Trophoblast cell (in vitro differentiated cells and primary cell): Measurements from ENCODE around the gene CTNNA1.
A peak's percentile ranks its signal among the peaks of the same experiment; 100 is the strongest.

Experiments used
- DNase-seq, 2 donors: peaks; one replicate each; pipeline ENCODE4 v3.0.0-alpha.2; 2016
- H2AFZ ChIP-seq: 2 replicates; pipeline ENCODE4 v1.6.1; 2013; ENCODE audit warnings: low read length, moderate library complexity, mild to moderate bottlenecking; ENCODE audit not compliant: insufficient read depth, poor library complexity
- H2AK5ac ChIP-seq: 2 replicates; pipeline ENCODE4 v1.6.1; 2013; ENCODE audit warnings: mild to moderate bottlenecking, low read length
- H2BK120ac ChIP-seq: 2 replicates; pipeline ENCODE4 v1.6.1; 2013; ENCODE audit warnings: low read length, mild to moderate bottlenecking, moderate library complexity; ENCODE audit not compliant: insufficient read depth, poor library complexity
- H2BK12ac ChIP-seq: 2 replicates; pipeline ENCODE4 v1.6.1; 2013; ENCODE audit warnings: mild to moderate bottlenecking, low read length, moderate library complexity
- H2BK5ac ChIP-seq: 2 replicates; pipeline ENCODE4 v1.6.1; 2013; ENCODE audit warnings: low read length, low read depth, moderate library complexity, mild to moderate bottlenecking; ENCODE audit not compliant: poor library complexity
- H3K14ac ChIP-seq: 2 replicates; pipeline ENCODE4 v1.6.1; 2013; ENCODE audit warnings: mild to moderate bottlenecking, low read length
- H3K18ac ChIP-seq: 2 replicates; pipeline ENCODE4 v1.6.1; 2013; ENCODE audit warnings: mild to moderate bottlenecking, low read length
- H3K23ac ChIP-seq: 2 replicates; pipeline ENCODE4 v1.6.1; 2013; ENCODE audit warnings: low read length
- H3K27ac ChIP-seq: 2 replicates; pipeline ENCODE4 v1.5.1; 2013; ENCODE audit warnings: low read depth, mild to moderate bottlenecking, inconsistent platforms, low read length, moderate library complexity
- H3K27me3 ChIP-seq: 2 replicates; pipeline ENCODE4 v1.6.1; 2013; ENCODE audit warnings: inconsistent platforms, mild to moderate bottlenecking, low read length, moderate library complexity; ENCODE audit not compliant: insufficient read depth
- H3K36me3 ChIP-seq, 2 experiments: 1 replicate in 1 of 2; 2 replicates in 1 of 2; pipeline ENCODE4 v1.6.1; 2013; ENCODE audit warnings: low read length in 2 of 2, mild to moderate bottlenecking in 2 of 2, moderate library complexity in 1 of 2; ENCODE audit not compliant: insufficient read depth in 2 of 2, control insufficient read depth in 1 of 2
- H3K4ac ChIP-seq: 2 replicates; pipeline ENCODE4 v1.6.1; 2013; ENCODE audit warnings: low read depth, mild to moderate bottlenecking, low read length, moderate library complexity
- H3K4me1 ChIP-seq, 2 experiments: 1 replicate in 1 of 2; 2 replicates in 1 of 2; pipeline ENCODE4 v1.6.1; 2013; ENCODE audit warnings: low read length in 2 of 2, mild to moderate bottlenecking in 2 of 2, moderate library complexity in 1 of 2; ENCODE audit not compliant: insufficient read depth in 2 of 2, control insufficient read depth in 1 of 2
- H3K4me2 ChIP-seq: 2 replicates; pipeline ENCODE4 v1.6.1; 2013; ENCODE audit warnings: inconsistent platforms, mild to moderate bottlenecking, low read length, moderate library complexity
- H3K4me3 ChIP-seq: 2 replicates; pipeline ENCODE4 v1.5.1; 2013; ENCODE audit warnings: mild to moderate bottlenecking, low read depth, low read length, inconsistent platforms
- H3K79me1 ChIP-seq: one replicate; pipeline ENCODE4 v1.6.1; 2013; ENCODE audit warnings: low read length
- H3K79me2 ChIP-seq: 2 replicates; pipeline ENCODE4 v1.6.1; 2013; ENCODE audit warnings: low read length, mild to moderate bottlenecking; ENCODE audit not compliant: control insufficient read depth, insufficient read depth, poor library complexity
- H3K9ac ChIP-seq: 2 replicates; pipeline ENCODE4 v1.6.1; 2013; ENCODE audit warnings: mild to moderate bottlenecking, low read length
- H3K9me3 ChIP-seq: 2 replicates; pipeline ENCODE4 v1.6.1; 2013; ENCODE audit warnings: low read depth, mild to moderate bottlenecking, control low read depth, inconsistent platforms, low read length; ENCODE audit not compliant: insufficient read depth
- H4K12ac ChIP-seq: 2 replicates; pipeline ENCODE4 v1.6.1; 2013; ENCODE audit warnings: low read depth, mild to moderate bottlenecking, low read length, moderate library complexity
- H4K8ac ChIP-seq: 2 replicates; pipeline ENCODE4 v1.6.1; 2013; ENCODE audit warnings: low read depth, mild to moderate bottlenecking, low read length, moderate library complexity
- H4K91ac ChIP-seq: one replicate; pipeline ENCODE4 v1.6.1; 2013; ENCODE audit warnings: low read depth, mild to moderate bottlenecking, low read length, moderate library complexity
- WGBS: extraction: QIAGEN DNeasy Blood & Tissue Kit; methylation state at CpG from one replicate; pipeline ENCODE4 v1.1.7; 2013; ENCODE audit warnings: missing lambda C conversion rate; ENCODE audit not compliant: insufficient read length, insufficient coverage; ENCODE audit errors: extremely low coverage; 5-methylcytosine and 5-hydroxymethylcytosine counted together

Gene CTNNA1

DNA sequence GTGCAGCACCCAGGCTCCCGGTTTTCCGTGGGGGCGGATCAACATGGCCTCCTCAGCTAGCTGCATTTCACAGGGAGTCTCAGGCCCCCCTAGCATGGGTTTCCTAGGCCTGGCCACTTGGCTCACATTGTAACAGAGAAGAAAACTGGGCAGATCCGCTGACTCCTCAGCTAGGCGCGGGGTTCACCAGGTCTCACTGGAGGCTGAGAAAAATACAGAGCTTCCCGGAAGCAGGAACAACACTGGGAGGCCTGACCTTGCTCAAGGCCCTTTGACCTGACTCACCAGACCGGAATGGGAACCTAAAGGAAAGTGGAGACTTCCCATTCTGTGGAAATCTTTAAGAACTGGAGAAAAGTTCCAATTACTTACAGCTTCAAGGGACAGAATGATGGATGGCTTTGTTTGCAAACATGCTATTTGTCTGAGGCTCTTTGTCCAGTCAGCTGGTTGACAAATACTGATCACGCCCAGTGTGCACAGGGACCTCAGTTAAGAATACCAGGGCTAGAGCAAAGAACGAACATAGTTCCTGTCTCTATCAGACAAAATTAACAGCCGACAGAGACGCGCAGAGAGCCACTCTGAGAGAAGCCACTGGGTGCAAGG, 210.6 kb downstream of the CTNNA1 start:
- Histone ChIP-seq H3K4me3 (no peak overlapping the region), H2BK5ac (peak overlapping the region; percentile 52), H3K9me3 (no peaks in the 10 kb centered on the region), H3K23ac (no peak overlapping the region), H2BK12ac (peak overlapping the region; percentile 73), H3K4ac (no peak overlapping the region), H3K18ac (peak overlapping the region; percentile 38), H2AK5ac (no peak overlapping the region), H3K79me1 (peaks cover 13% of the 10 kb centered on the region), H2AFZ (peak overlapping the region; percentile 47), H4K12ac (peak overlapping the region; percentile 17), H3K27me3 (no peaks in the 10 kb centered on the region), H3K4me1 (peaks cover 12 to 19% of the 10 kb centered on the region in 2 experiments), H3K14ac (no peak overlapping the region), H4K91ac (peak overlapping the region; percentile 48), H3K36me3 (no peaks in the 10 kb centered on the region), H4K8ac (peak overlapping the region; percentile 73), H3K27ac (peak overlapping the region; percentile 68), H3K9ac (no peak overlapping the region), H3K4me2 (peak overlapping the region; percentile 8), H3K79me2 (no peaks in the 10 kb centered on the region), H2BK120ac (peak overlapping the region; percentile 60)
- peak; percentile 71 to 81 for DNase-seq
- no CpG with 5 or more reads among the region's 13 CpGs for WGBS

- peaks cover 12 to 19% of the 10 kb centered on the region in 2 experiments for H3K4me1 ChIP-seq
- no CpG with 5 or more reads among the region's 7 CpGs for WGBS
These were observed 211.5 kb downstream of the CTNNA1 start for GRCh38 chr5:138964647-138965201.

GRCh38 chr5:138965626-138966025, 212.4 kb downstream of the CTNNA1 start:
- H3K36me3 ChIP-seq, result no peaks in the 10 kb centered on the region
- no peak overlapping the region for H3K9ac ChIP-seq
- H2AFZ ChIP-seq, result no peak overlapping the region
- no peak overlapping the region for H2BK12ac ChIP-seq
- no peak overlapping the region for H2AK5ac ChIP-seq
- WGBS, result no CpG with 5 or more reads among the region's 2 CpGs
- peaks cover 12 to 19% of the 10 kb centered on the region in 2 experiments for H3K4me1 ChIP-seq
- no peaks in the 10 kb centered on the region for H3K27me3 ChIP-seq
- H3K27ac ChIP-seq, result no peak overlapping the region
- no peak overlapping the region for H3K18ac ChIP-seq
- no peaks in the 10 kb centered on the region for H3K9me3 ChIP-seq
- H3K23ac ChIP-seq, result no peak overlapping the region
- H3K14ac ChIP-seq, result no peak overlapping the region
- DNase-seq, result no peak
- no peak overlapping the region for H4K8ac ChIP-seq
- H2BK120ac ChIP-seq, result no peak overlapping the region
- no peak overlapping the region for H4K91ac ChIP-seq
- H4K12ac ChIP-seq, result no peak overlapping the region
- no peak overlapping the region for H2BK5ac ChIP-seq
- no peak overlapping the region for H3K4me3 ChIP-seq
- H3K79me2 ChIP-seq, result no peaks in the 10 kb centered on the region
- H3K79me1 ChIP-seq, result peaks cover 13% of the 10 kb centered on the region
- no peak overlapping the region for H3K4ac ChIP-seq
- H3K4me2 ChIP-seq, result no peak overlapping the region

More at GRCh38 chr5:138964647-138965201, 211.5 kb downstream of the CTNNA1 start:
- Histone ChIP-seq H3K36me3 (no peaks in the 10 kb centered on the region), H4K91ac (peak overlapping the region; percentile 41), H3K9me3 (no peaks in the 10 kb centered on the region), H3K23ac (no peak overlapping the region), H3K79me2 (no peaks in the 10 kb centered on the region), H3K9ac (no peak overlapping the region), H4K8ac (peak overlapping the region; percentile 47), H2BK5ac (peak overlapping the region; percentile 28), H3K4me2 (no peak overlapping the region), H3K27me3 (no peaks in the 10 kb centered on the region), H4K12ac (no peak overlapping the region), H2AK5ac (peak overlapping the region; percentile 73), H2BK120ac (no peak overlapping the region), H2AFZ (no peak overlapping the region), H3K14ac (peak overlapping the region; percentile 39), H3K27ac (no peak overlapping the region), H3K79me1 (peaks cover 13% of the 10 kb centered on the region), H2BK12ac (peak overlapping the region; percentile 59), H3K4ac (peak overlapping the region; percentile 64), H3K18ac (peak overlapping the region; percentile 29), H3K4me3 (no peak overlapping the region)
- DNase-seq, result no peak

DNA sequence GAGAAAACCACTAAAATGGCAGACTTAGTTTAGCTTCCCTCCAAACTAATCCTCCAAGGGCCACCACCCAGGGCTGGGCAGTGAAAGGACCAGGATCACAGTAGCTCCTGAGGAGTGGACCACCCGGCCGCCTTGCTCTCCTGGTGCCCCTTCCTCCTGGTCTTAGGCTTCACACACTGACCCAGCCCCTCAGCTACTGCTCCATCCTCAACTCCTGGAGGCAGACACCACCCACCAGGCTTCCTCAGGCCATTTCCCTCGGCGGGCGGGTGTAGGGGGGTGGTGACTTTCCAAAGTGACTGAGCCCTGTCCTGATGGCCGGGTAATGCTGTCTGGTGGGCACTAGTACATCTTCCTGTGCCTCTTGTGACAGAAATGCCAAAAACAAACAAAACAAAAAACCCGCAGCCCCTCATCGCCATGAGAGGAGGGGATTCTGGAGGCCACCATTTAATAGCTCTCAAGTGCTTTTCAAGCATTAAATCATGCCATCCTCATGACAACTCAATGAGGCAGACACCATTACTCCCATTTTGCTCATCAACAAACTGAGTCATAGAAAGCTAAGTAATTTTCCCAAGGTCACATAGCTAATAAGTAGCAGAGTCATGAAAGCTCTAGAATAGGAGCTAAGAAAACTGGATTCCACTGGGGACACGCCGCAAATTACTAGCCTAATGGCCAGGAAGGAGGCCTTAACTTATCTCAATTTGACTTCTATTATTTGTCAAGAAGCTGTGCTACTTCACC, 213.2 kb downstream of the CTNNA1 start:
- Histone ChIP-seq H3K4me1 (peaks cover 12 to 19% of the 10 kb centered on the region in 2 experiments), H3K79me1 (peaks cover 13% of the 10 kb centered on the region), H3K18ac (no peak overlapping the region), H3K9me3 (no peaks in the 10 kb centered on the region), H3K23ac (no peak overlapping the region), H3K4me3 (no peak overlapping the region), H2BK120ac (no peak overlapping the region), H3K4ac (no peak overlapping the region), H4K91ac (no peak overlapping the region), H3K36me3 (no peaks in the 10 kb centered on the region), H2BK5ac (no peak overlapping the region), H4K12ac (no peak overlapping the region), H2AFZ (no peak overlapping the region), H3K27ac (no peak overlapping the region), H3K4me2 (no peak overlapping the region), H4K8ac (no peak overlapping the region), H2BK12ac (no peak overlapping the region), H2AK5ac (peak overlapping the region; percentile 14), H3K14ac (no peak overlapping the region), H3K9ac (no peak overlapping the region), H3K27me3 (no peaks in the 10 kb centered on the region), H3K79me2 (no peaks in the 10 kb centered on the region)
- no CpG with 5 or more reads among the region's 10 CpGs for WGBS
- no peak for DNase-seq
